Left lobe of liver (tissue), 2 donors: ENCODE results near the gene ENAH. TPM values are rescaled to one million over a fixed set of nuclear protein-coding genes. Genes with fewer than 3 reads are reported as not detected.
"Not testable (repeated sequence)": the region's sequence is repeated elsewhere in the genome, so short reads cannot be mapped to it uniquely, and the experiment has no call there.

Source experiments
- ATAC-seq: fragments of 200-7000 bp; cut with Tn5 transposase; one replicate; pipeline ENCODE4 v1.9.1; 2020; ENCODE audit warnings: mild to moderate bottlenecking, moderate library complexity
- DNase-seq: peaks from one replicate; pipeline ENCODE4 v3.0.0-alpha.2; 2020; ENCODE audit warnings: low spot score
- total RNA-seq: library from RNA; stranded (reverse); gene quantifications from one replicate; pipeline ENCODE4 v1.2.1, GENCODE V29; 2021
- donor health status: DM: no; HTN: no; CAD: no; lungs with moderate emphysema.
- donor health status: DM: no; HTN: yes; CAD: no.

The ENAH gene
- total RNA-seq, 1 donor from 2014 or later, result 21.3 TPM

- DNase-seq, result no peak
- no peak for ATAC-seq
Observed at GRCh38 chr1:225534135-225534534, 118.8 kb downstream of the ENAH start.

DNA sequence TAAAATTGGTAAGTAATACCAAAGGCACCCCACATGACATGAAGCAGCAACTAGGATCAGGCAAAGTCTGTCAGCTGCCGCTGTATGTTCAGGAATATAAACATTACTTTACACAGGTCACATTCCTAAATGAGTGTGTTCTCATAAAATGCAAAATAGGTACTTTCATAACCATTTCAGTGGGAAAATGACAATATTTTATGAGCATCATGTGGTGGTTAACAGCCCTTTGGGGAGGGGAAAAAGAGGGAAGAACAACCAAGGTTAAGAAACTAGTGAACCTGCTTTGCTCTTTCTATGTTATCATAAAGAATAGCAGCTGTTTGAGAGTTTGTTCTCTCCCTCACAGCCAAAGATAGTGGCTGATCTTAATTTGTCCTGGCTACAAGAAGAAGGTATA, 119.7 kb downstream of the ENAH start:
- DNase-seq (no peak), ATAC-seq (no peak)

DNA sequence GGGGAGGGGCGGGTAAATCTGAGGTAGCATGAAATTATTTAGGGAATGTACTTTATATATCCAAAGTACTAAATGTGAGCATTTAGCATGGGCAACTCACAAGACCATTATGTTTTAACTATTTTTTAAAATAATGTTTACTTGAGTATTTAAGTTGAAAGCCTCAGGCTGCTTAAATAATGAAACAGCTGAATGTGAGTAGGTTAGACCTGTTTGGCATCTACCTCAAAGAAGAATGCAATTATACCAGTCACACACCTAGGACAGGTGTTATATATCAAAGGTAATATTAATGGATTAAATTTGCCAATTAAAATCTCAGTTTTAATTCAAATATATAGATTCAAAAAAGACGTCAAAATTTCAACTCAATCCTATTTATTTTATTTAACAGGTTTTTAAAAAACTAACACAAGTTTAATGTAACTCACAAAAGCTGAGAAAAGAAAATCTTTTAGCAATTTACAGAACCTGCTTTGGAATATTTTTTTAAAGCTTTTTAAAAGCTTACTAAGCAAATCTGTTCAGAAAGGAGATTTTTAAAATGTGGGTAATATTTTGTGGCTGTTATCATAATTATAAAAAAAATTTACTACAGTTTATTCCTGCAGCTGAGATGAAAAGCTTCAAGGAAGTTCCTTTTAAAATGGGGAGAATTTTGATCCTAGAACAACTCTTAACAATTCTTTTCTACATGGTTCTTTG, 120.5 kb downstream of the ENAH start:
- DNase-seq, result no peak

DNA sequence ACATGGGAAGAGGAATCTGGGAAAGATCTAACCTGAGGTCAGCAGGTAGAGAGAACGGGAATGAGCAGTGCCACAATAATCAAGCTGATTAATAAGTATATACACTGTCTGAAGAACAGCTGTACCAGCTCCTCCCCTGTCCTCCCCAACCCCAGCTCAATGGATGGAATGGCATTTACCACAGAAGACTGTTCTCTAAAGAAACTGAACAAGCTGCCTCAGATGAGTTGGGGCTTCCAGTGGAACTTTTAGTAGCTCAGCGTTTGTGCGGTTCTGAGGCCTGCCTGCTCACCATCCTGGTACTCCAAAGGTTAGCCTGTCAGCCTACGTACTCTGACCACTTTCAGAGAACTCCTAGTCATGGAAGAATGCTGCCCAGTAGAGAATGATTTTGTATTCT, 123.2 kb downstream of the ENAH start:
- ATAC-seq (no peak), DNase-seq (no peak)

More for the DNA sequence above, 120.5 kb downstream of the ENAH start:
- ATAC-seq, result no peak

DNA sequence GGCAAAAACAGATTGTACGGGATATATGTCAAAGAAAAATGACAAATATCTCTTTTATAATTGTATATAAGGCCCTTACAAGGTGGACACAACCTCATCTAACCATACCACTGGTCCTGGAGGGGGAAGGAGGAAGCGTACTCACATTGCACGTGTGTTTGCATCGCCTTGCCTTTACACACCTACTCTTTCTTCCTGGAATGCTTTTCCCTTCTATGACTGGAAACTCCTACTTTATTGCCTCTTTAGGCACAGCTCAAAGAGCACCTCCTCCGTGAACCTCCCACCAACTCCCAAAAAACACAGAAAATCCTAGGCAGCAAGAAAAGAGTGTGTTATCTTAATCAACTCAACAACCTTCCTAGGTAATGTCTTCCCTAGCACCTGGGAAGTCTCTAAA, 125.3 kb downstream of the ENAH start:
- no peak for ATAC-seq
- no peak for DNase-seq

GRCh38 chr1:225526878-225527277, 126.0 kb downstream of the ENAH start:
- ATAC-seq (no peak), DNase-seq (no peak)

- DNase-seq (no peak), ATAC-seq (no peak)
Observed at GRCh38 chr1:225525377-225525776, 127.5 kb downstream of the ENAH start.

- ATAC-seq, result no peak
- DNase-seq, result no peak
Observed at GRCh38 chr1:225524570-225524969, 128.4 kb downstream of the ENAH start.

DNA sequence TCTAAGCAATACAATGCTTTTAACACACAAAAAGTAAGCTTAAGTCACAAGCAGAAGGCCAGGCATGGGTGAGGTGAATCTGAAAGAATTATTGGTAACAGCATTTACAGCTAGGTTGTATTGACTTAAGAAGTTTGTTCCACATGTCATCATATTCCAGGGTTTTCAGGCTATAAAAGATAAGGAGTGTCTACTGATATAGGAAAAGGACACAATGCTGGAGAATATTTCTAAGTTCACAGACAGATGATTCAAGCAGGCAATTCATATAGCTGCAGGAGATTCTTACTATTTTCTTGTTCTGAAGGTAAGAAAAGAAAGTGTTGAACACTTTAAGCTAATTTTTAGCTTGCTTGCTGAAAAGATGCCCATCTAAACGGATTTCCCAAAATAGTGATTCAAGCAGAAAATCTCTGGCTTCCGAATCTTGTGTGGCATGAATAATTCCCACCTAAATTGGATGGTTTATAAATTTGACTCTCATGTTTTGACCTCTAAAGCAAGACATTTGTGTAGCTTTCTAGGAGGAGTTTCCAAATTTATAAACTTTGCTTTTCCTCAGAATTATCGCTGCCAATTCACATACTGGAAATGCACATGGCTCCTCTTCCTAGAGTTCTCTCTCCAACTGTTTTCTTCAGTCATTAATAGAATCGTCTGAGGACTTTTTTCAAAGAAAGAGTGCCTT, 129.5 kb downstream of the ENAH start:
- DNase-seq, result no peak
- ATAC-seq, result no peak

- DNase-seq (no peak), ATAC-seq (no peak)
Observed at GRCh38 chr1:225522588-225523262, 130.2 kb downstream of the ENAH start.

DNA sequence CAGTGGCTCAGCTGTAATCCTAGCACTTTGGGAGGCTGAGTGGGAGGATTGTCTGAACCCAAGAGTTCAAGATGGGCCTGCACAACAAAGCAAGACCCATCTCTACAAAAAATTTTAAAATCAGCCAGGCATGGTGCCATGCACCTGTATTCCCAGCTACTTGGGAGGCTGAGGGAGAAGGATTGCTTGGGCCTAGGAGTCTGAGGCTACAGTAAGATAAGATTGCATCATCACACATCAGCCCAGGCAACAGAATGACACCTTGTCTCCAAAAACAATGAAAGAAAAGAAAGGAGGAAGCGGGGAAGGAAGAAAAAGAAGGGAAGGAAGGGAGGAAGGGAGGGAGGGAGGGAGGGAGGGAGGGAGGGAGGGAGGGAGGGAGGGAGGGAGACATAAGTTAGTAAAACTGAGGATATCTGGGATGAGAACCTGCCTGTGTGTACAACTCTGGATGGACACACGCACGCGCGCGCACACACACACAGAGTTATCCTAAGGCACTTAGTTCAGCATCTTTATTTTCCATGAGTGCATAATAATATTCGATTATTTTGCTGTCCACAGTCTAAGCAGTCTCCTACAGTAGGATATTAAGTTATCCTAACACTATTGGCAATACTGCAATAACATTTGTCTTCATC, 132.2 kb downstream of the ENAH start:
- DNase-seq, result no peak
- no peak for ATAC-seq

DNA sequence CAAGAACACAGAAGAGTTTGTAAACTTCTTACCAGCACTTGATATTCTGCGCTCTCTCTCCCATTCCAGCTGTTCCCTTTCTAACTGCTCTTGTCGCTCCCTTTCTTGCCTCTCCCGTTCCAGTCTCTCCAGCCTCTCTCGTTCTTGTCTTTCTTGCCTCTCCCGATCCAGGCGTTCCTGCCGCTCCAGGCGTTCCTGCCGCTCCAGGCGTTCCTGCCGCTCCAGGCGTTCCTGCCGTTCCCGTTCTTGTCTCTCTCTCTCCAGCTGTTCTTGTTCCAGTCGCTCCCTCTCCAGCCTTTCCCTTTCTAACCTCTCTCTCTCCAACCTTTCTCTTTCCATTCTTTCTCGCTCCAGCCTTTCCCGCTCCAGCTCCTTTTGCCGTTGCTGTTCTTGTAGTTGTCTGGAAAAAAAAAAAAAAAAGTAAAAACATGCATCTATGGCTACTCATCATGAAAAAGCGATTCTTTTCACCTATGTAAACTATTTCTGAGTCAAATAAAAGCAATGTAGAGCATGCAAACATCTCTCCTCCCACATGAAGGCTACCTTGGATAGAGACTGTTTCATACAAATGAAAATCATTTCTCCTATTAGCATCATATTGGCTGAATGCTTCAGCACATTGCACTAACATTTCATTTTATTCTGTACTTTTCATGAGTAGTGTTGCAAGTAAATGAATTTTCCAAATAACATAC, 133.6 kb downstream of the ENAH start:
- DNase-seq (no peak), ATAC-seq (no peak)

DNA sequence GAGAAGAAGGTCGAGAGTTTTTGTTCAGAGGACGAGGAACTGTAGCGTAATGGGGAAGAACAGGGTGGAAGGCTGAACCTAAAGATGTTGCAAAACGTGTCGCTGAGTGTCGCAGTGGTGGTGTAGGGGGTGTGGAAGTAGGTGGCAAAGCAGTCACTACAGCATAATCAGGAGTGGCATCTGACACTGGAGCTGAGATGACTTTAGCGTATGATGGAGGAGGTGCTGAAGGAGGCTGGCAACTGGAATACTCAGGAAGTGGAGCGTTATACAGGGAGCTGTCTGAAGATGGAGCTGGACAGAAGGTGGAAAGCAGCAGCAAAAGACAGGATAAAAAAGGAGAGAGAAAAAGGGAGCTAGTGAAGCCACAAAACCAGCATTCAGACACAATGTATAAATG, 135.2 kb downstream of the ENAH start:
- ATAC-seq (no peak), DNase-seq (no peak)

- DNase-seq (no peak), ATAC-seq (no peak)
Observed at GRCh38 chr1:225517221-225517620, 135.7 kb downstream of the ENAH start.

- DNase-seq (no peak), ATAC-seq (no peak)
Observed at GRCh38 chr1:225514671-225515081, 138.2 kb downstream of the ENAH start.

- not testable (repeated sequence) for DNase-seq, ATAC-seq
Observed at GRCh38 chr1:225513576-225513975, 139.3 kb downstream of the ENAH start.

DNA sequence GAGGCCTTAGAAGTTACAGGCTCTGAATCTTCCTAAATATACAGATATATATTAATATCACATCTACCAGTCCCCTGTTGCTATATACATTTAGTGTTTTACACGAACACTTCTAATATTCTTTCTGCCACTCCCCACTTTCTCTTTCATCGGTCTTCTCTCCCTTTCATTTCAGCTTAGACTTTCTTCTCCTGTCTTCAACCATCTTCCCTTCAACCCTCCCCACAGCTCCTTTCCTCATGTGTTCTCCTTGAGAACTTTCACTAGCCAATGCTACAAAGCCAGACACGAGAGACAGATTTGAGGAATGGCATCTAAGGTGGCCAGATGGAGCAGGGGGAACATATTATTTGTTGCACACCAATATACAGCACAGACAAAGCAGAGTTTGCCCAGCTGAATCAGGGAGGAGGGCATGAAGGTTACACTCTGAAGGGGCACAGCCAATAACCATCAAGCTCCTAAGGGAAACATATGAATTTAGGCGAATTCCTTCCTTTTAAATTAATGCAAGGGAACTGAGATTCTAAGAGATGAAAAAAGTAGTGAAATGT, 141.0 kb downstream of the ENAH start:
- DNase-seq (no peak), ATAC-seq (no peak)

DNA sequence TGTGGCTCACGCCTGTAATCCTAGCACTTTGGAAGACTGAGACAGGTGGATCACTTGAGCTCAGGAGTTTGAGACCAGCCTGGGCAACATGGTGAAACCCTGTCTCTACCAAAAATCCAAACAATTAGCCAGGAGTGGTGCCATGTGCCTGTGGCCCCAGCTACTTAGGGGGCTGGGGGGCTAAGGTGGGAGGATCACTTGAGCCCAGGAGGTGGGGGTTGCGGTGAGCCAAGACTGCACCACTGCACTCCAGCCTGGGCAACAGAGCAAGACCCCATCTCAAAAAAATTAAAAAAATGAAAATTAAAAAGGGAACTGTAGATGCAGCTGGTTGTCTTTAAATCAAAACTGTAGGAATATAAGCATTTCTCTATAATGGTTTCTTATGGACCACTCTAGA, 142.2 kb downstream of the ENAH start:
- ATAC-seq, DNase-seq: not testable (repeated sequence)

- DNase-seq, result no peak
- ATAC-seq, result no peak
Observed at GRCh38 chr1:225509770-225510169, 143.2 kb downstream of the ENAH start.

- no peak for ATAC-seq
- no peak for DNase-seq
Observed at GRCh38 chr1:225509376-225509707, 143.6 kb downstream of the ENAH start.
